ENCODE measurements around the gene TSTD1. TPM values are rescaled to one million over a fixed set of nuclear protein-coding genes. Genes with fewer than 3 reads are reported as not detected.
A peak's percentile ranks its signal among the peaks of the same experiment; 100 is the strongest.

Gene TSTD1
- total and polyA plus RNA-seq, 10 of the 15 experiments (the other 5 are each of a cell fraction or from before 2014, with no cell fraction given): 33.3 to 145 (median 89.4) TPM

- Histone ChIP-seq H3K9ac (ENCODE audit: control insufficient read depth, insufficient read depth, low read length) (no peak overlapping the region), H3K27me3 (replicated peaks in 1 of 2; ENCODE audit: control insufficient read depth in 2 of 2, insufficient read depth in 2 of 2, low read length in 1 of 2) (no peaks in the 10 kb centered on the region), H4K20me1 (ENCODE audit: control insufficient read depth, insufficient read depth) (no peaks in the 10 kb centered on the region), H3K36me3 (ENCODE audit: control insufficient read depth in 2 of 2, insufficient read depth in 2 of 2, low read length in 1 of 2) (peaks cover 0 to 3% of the 10 kb centered on the region in 2 experiments; a peak in 1 of 4 replicates), H3K4me3 (no peak overlapping the region), H2AFZ (ENCODE audit: control insufficient read depth, low read depth, low read length) (no peak overlapping the region), H3K9me3 (replicated peaks; ENCODE audit: control insufficient read depth, insufficient read depth, low read length) (no peaks in the 10 kb centered on the region), H3K79me2 (ENCODE audit: control insufficient read depth, insufficient read depth, low read length) (peaks cover 39% of the 10 kb centered on the region), H3K4me1 (ENCODE audit: control insufficient read depth, insufficient read depth, low read length) (peaks cover 11% of the 10 kb centered on the region), H3K27ac (ENCODE audit: control insufficient read depth, insufficient read depth) (no peak overlapping the region), H3K4me2 (ENCODE audit: control insufficient read depth, insufficient read depth) (no peak overlapping the region)
- intact Hi-C loops (cut with micrococcal nuclease; ENCODE audit: unreplicated experiment) (no loop called here), in situ Hi-C loops (cut with MboI) (no loop called here)
- POLR2A ChIA-PET: interaction anchor here (0.6 kb wide), 1 partner anchor 30 kb away, joined by 3 read pairs; no protein-coding TSS in a partner anchor
- ATAC-seq: no peak
- WGBS (ENCODE audit: insufficient coverage, insufficient replicate concordance, low lambda C conversion rate, missing lambda C conversion rate): 41% methylated on average over 4 of the region's 4 CpGs
- SMC1A ChIA-PET (ENCODE audit: uncharacterized antibody, unreplicated experiment): interaction anchor here (1.2 to 6.6 kb wide), 2 partner anchors 11 to 12 kb away, joined by 3 to 34 read pairs; partner anchors contain the start of gene F11R
- FAIRE-seq: no peak
- no peak for DNase-seq (ENCODE audit: low read depth, low spot score)
- no TSS peak for BruUV-seq (replicated peaks)
- CTCF ChIA-PET: interaction anchor here (1.7 to 4.6 kb wide), 2 partner anchors 11 to 12 kb away, joined by 3 to 22 read pairs; partner anchors contain the start of gene F11R
- RAD21 ChIA-PET (ENCODE audit: unreplicated experiment): interaction anchor here (1.1 to 2.7 kb wide), 3 partner anchors 10 to 11 kb away, joined by 3 to 12 read pairs (median 3); no protein-coding TSS in a partner anchor
- TF ChIP-seq RB1 (IDR thresholded peaks at IDR 0.05; ENCODE audit: borderline replicate concordance) (no peak), ATF7 (IDR thresholded peaks at IDR 0.05; ENCODE audit: low read depth) (peak; percentile 22; the same call in 1 of the 2 replicates)
Observed at GRCh38 chr1:161008869-161009510, 29.8 kb downstream of the TSTD1 start.

GRCh38 chr1:161007369-161007768 lies 31.4 kb downstream of the TSTD1 start:
- DNase-seq (ENCODE audit: low read depth, low spot score): no peak
- H3K79me2 ChIP-seq (ENCODE audit: control insufficient read depth, insufficient read depth, low read length): peaks cover 29% of the 10 kb centered on the region
- ChIA-PET CTCF (interaction anchor here (1.0 to 4.6 kb wide), 3 partner anchors 9 to 159 kb away, joined by 3 to 22 read pairs (median 3); partner anchors contain the start of genes F11R and PPOX), POLR2A (interaction anchor here (0.6 to 1.5 kb wide), 4 partner anchors 10 to 237 kb away, joined by 3 to 4 read pairs (median 3); no protein-coding TSS in a partner anchor), RAD21 (ENCODE audit: unreplicated experiment) (interaction anchor here (0.9 kb wide), 1 partner anchor 20 kb away, joined by 3 read pairs; no protein-coding TSS in a partner anchor), SMC1A (ENCODE audit: uncharacterized antibody, unreplicated experiment) (interaction anchor here (0.9 to 1.6 kb wide), 3 partner anchors 11 to 61 kb away, joined by 4 to 6 read pairs (median 4); no protein-coding TSS in a partner anchor)
- H3K27ac ChIP-seq (ENCODE audit: control insufficient read depth, insufficient read depth): no peak overlapping the region
- ATAC-seq: no peak
- no peak for FAIRE-seq
- H3K4me1 ChIP-seq (ENCODE audit: control insufficient read depth, insufficient read depth, low read length): no peaks in the 10 kb centered on the region; the same call in 1 of the 2 replicates
- TF ChIP-seq MYC (IDR thresholded peaks at IDR 0.05; ENCODE audit: insufficient read depth, insufficient read length, insufficient replicate concordance, low read length, severe bottlenecking): no peak
- no peak for TF ChIP-seq ELK1 (IDR thresholded peaks at IDR 0.05; ENCODE audit: low read depth, low read length)
- no peak for TF ChIP-seq MYB (IDR thresholded peaks at IDR 0.05; ENCODE audit: borderline replicate concordance, low read depth, low read length)
- no peak overlapping the region for H3K9ac ChIP-seq (ENCODE audit: control insufficient read depth, insufficient read depth, low read length)
- no TSS peak for BruUV-seq (replicated peaks)
- H3K36me3 ChIP-seq (ENCODE audit: control insufficient read depth in 2 of 2, insufficient read depth in 2 of 2, low read length in 1 of 2): peaks cover 0 to 3% of the 10 kb centered on the region in 2 experiments; a peak in 1 of 4 replicates
- intact Hi-C loops (cut with micrococcal nuclease; ENCODE audit: unreplicated experiment): no loop called here
- no peaks in the 10 kb centered on the region for H4K20me1 ChIP-seq (ENCODE audit: control insufficient read depth, insufficient read depth)
- no peaks in the 10 kb centered on the region for H3K27me3 ChIP-seq (replicated peaks in 1 of 2; ENCODE audit: control insufficient read depth in 2 of 2, insufficient read depth in 2 of 2, low read length in 1 of 2)
- 100% methylated on average over 2 of the region's 2 CpGs for WGBS (ENCODE audit: insufficient coverage, insufficient replicate concordance, low lambda C conversion rate, missing lambda C conversion rate)
- no peak overlapping the region for H3K4me2 ChIP-seq (ENCODE audit: control insufficient read depth, insufficient read depth)
- no peaks in the 10 kb centered on the region for H3K9me3 ChIP-seq (replicated peaks; ENCODE audit: control insufficient read depth, insufficient read depth, low read length)
- no peak overlapping the region for H3K4me3 ChIP-seq
- in situ Hi-C loops (cut with MboI): no loop called here
- H2AFZ ChIP-seq (ENCODE audit: control insufficient read depth, low read depth, low read length): no peak overlapping the region
